Prostate gland (tissue), 2 donors: Measurements from ENCODE around the gene TAP1. TPM values are rescaled to one million over a fixed set of nuclear protein-coding genes. Genes with fewer than 3 reads are reported as not detected.
A peak's percentile ranks its signal among the peaks of the same experiment; 100 is the strongest.

Experiments
- DNase-seq: peaks from one replicate; pipeline ENCODE4 v3.0.0-alpha.2; 2019; ENCODE audit warnings: low spot score
- H3K27ac ChIP-seq, 2 donors: fragments of 200-600 bp; sonication (generic); 2 replicates each; pipeline ENCODE4 v1.5.1; 2017 to 2019
- H3K27me3 ChIP-seq: fragments of 200-600 bp; sonication (generic); replicated peaks from 2 replicates; pipeline ENCODE4 v1.5.1; 2019; ENCODE audit not compliant: insufficient read depth
- H3K36me3 ChIP-seq, 2 donors: fragments of 200-600 bp; sonication (generic); 1 replicate in 1 of 2; 2 replicates in 1 of 2; pipeline versions ENCODE4 v1.5.1 to v1.8.1; 2017 to 2019
- H3K4me1 ChIP-seq: fragments of 200-600 bp; sonication (generic); replicated peaks from 2 replicates; pipeline ENCODE4 v1.5.1; 2019
- H3K4me3 ChIP-seq, 2 donors: fragments of 200-600 bp; sonication (generic); 2 replicates each; pipeline ENCODE4 v1.5.1; 2017 to 2019
- H3K9me3 ChIP-seq: fragments of 200-600 bp; sonication (generic); 2 replicates; pipeline ENCODE4 v1.5.1; 2017
- POLR2A ChIP-seq: fragments of 450-650 bp; IDR thresholded peaks from one replicate; pipeline ENCODE4 v1.6.1; 2016; ENCODE audit warnings: antibody characterized with exemption, mild to moderate bottlenecking
- POLR2AphosphoS5 ChIP-seq: sonication (generic); formaldehyde crosslinking; IDR thresholded peaks from one replicate; pipeline ENCODE4 v1.6.1; 2017; ENCODE audit warnings: antibody characterized with exemption
- WGBS: methylation state at CpG from one replicate; pipeline ENCODE4 v1.1.5; 2018; 5-methylcytosine and 5-hydroxymethylcytosine counted together
- intact Hi-C: fragments of 100-400 bp; cut with DNase I; formaldehyde crosslinking; loops from one replicate; pipeline ENCODE4 v1.14.2; 2022
- total RNA-seq, 2 donors: library from RNA; depleted of rRNA; stranded (reverse); fragments of >200 nt; gene quantifications; one replicate each; pipeline ENCODE4 v1.1.0, GENCODE V29; 2016
- TF ChIP-seq, protein P1 (sequence below), 4 experiments: fragments of 200-600 bp in 2 of 4; fragments of 450-650 bp in 2 of 4; sonication (generic) in 2 of 4; IDR thresholded peaks; 1 replicate in 3 of 4; 2 replicates in 1 of 4; pipeline ENCODE4 v1.5.1; 2016 to 2019; ENCODE audit warnings: antibody characterized with exemption in 4 of 4, mild to moderate bottlenecking in 2 of 4, moderate library complexity in 2 of 4

The TAP1 gene
- total RNA-seq, 2 donors from 2014 or later: 30.6 to 47.4 TPM

DNA sequence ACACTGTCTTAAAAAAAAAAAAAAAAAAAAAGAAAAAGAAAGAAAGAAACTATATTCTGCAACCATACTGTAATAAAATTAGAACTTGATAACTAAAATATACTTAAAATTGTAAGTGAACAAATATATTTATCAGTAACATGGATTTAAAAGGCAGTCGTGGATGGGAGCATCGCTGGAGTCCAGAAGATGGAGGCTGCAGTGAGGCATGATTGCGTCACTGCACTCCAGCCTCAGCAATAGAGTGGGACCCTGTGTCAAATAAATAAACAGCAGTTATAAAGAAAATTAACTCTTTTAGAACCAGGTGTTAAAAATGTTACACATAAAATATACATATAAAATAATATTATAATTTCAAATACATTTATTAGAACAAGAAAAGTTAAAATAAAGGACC, 9.2 kb upstream of the TAP1 start:
- Histone ChIP-seq H3K27ac (no peak overlapping the region), H3K9me3 (no peaks in the 10 kb centered on the region), H3K4me3 (no peak overlapping the region), H3K4me1 (no peaks in the 10 kb centered on the region), H3K36me3 (no peaks in the 10 kb centered on the region), H3K27me3 (no peaks in the 10 kb centered on the region)
- intact Hi-C loops: loop anchor here (10.0 kb wide), 1 partner anchor 448 kb away; no protein-coding TSS in a partner anchor
- DNase-seq: no peak
- 79% methylated on average over 3 of the region's 3 CpGs for WGBS
- TF ChIP-seq, protein P1, sequence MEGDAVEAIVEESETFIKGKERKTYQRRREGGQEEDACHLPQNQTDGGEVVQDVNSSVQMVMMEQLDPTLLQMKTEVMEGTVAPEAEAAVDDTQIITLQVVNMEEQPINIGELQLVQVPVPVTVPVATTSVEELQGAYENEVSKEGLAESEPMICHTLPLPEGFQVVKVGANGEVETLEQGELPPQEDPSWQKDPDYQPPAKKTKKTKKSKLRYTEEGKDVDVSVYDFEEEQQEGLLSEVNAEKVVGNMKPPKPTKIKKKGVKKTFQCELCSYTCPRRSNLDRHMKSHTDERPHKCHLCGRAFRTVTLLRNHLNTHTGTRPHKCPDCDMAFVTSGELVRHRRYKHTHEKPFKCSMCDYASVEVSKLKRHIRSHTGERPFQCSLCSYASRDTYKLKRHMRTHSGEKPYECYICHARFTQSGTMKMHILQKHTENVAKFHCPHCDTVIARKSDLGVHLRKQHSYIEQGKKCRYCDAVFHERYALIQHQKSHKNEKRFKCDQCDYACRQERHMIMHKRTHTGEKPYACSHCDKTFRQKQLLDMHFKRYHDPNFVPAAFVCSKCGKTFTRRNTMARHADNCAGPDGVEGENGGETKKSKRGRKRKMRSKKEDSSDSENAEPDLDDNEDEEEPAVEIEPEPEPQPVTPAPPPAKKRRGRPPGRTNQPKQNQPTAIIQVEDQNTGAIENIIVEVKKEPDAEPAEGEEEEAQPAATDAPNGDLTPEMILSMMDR (IDR thresholded peaks at IDR 0.05): no peak
- no peak for TF ChIP-seq POLR2AphosphoS5
- TF ChIP-seq POLR2A: no peak

DNA sequence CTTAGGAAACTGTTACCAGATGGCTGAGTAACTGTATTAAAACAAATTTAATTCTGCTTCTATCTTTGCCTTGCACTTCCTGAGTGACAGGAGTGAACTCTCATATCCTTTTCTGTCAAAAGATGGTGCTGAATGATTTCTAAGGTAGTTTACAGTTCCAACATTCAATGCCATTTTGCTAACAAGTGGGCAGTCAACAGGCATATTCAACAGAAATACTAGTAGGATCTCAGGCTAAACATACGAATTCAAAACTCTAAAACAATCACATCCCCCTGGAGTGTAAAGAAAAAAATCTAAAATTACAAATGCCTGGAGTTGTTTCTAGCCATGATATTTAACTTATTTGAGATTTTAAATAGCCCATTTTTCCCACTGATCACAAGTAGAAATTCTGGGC, 7.2 kb upstream of the TAP1 start:
- Histone ChIP-seq H3K27ac (peak overlapping the region in 1 of 2 donors; percentile 9), H3K4me3 (no peak overlapping the region), H3K36me3 (no peaks in the 10 kb centered on the region), H3K27me3 (no peaks in the 10 kb centered on the region), H3K9me3 (no peaks in the 10 kb centered on the region), H3K4me1 (no peaks in the 10 kb centered on the region)
- WGBS: 91% methylated on average over 1 of the region's 1 CpG
- no peak for DNase-seq
- intact Hi-C loops: loop anchor here (10.0 kb wide), 1 partner anchor 446 kb away; no protein-coding TSS in a partner anchor
- TF ChIP-seq POLR2AphosphoS5: no peak
- TF ChIP-seq, protein P1 (IDR thresholded peaks at IDR 0.05): no peak
- no peak for TF ChIP-seq POLR2A

DNA sequence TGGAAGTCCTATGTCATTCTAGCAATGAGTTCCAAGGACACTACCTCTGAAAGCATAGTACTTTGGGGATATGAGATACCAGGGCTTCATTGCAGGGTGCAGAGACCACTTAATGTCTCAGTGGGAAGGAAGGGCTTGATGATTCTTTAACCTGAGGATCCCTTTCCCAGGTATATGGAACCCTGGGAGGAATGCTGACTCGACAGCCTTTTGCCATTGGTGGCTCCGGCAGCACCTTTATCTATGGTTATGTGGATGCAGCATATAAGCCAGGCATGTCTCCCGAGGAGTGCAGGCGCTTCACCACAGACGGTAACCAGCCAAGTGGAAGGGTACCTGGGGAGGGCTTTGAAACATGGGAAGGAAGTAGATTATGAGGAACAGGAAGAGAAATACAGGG, 4.7 kb upstream of the TAP1 start:
- Histone ChIP-seq H3K4me3 (no peak overlapping the region), H3K4me1 (peaks cover 3% of the 10 kb centered on the region), H3K27me3 (no peaks in the 10 kb centered on the region), H3K36me3 (no peaks in the 10 kb centered on the region), H3K27ac (no peak overlapping the region), H3K9me3 (no peaks in the 10 kb centered on the region)
- TF ChIP-seq, protein P1 (IDR thresholded peaks at IDR 0.05): no peak
- no peak for TF ChIP-seq POLR2A
- no peak for DNase-seq
- intact Hi-C loops: no loop called here
- 82% methylated on average over 5 of the region's 5 CpGs for WGBS

DNA sequence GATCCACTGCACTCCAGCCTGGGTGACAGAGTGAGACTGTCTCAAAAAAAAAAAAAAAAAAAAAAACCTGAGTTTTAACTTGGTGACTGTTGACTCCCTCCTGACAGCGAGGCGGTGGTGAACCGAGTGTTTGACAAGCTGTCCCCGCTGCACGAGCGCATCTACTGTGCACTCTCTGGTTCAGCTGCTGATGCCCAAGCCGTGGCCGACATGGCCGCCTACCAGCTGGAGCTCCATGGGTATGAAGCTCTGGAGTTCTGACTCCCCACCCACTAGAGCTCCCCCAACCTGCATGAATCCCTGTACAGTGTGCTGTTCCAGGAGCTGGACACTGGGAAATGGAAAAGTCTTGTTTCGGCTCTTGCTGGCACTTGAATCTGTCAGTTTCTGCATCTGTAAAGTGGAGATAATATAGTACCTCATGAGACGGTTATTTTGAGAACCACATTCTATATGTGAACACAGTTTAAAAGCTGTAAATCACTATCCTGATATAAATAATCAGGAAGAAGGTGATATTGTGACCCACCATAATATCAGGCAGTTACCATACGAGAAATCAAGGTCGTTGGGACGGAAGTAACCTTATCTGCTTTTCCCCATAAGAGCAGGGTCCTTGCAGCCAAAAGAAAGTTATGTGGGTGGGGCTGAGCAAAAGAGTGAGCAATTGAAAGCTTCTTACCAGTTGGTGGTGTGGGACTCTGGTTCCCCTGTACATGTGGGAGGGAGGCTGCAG, 3.8 kb upstream of the TAP1 start:
- Histone ChIP-seq H3K9me3 (no peaks in the 10 kb centered on the region), H3K4me1 (peaks cover 5% of the 10 kb centered on the region), H3K36me3 (no peaks in the 10 kb centered on the region), H3K4me3 (no peak overlapping the region), H3K27me3 (no peaks in the 10 kb centered on the region), H3K27ac (no peak overlapping the region)
- intact Hi-C loops: no loop called here
- TF ChIP-seq, protein P1 (IDR thresholded peaks at IDR 0.05): no peak
- no peak for TF ChIP-seq POLR2A
- TF ChIP-seq POLR2AphosphoS5: no peak
- DNase-seq: no peak
- WGBS: 89% methylated on average over 14 of the region's 14 CpGs
